ENCODE measurements around the gene BRAT1.

The BRAT1 gene

DNA sequence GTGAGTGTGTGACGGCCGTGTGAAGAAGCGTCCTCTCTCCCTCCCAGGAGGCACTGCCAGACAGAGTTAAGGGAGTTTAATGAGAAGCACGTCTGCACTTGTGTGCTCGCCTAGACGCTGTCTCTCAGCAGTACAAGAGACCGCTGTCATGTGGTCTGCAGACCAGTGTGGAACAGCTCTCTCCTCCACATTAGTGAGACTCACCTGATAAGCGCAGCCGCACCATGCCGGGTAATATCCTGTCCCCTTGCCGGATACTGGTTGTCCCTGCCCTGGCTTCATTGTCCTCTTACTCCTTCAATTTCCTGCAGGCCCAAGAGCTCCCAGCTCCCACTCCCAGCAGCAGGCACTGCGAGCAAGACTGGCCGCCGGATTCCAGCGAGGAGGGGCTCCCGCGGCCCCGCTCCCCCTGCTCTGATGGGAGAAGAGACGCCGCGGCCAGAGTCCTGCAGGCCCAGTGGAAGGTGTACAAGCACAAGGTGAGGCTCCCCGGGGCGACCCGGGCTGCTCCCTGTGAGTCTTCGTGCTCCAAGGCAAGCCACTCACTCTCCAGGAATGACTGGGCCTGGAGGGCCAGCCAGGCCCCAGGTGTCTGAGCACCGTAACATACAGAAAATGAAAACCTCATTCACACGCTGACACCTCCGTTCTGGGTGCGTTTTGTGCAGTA lies 43.0 kb upstream of the BRAT1 start:
- DNase-seq (ENCODE audit: low read depth), result no peak
- TF ChIP-seq, protein P1, sequence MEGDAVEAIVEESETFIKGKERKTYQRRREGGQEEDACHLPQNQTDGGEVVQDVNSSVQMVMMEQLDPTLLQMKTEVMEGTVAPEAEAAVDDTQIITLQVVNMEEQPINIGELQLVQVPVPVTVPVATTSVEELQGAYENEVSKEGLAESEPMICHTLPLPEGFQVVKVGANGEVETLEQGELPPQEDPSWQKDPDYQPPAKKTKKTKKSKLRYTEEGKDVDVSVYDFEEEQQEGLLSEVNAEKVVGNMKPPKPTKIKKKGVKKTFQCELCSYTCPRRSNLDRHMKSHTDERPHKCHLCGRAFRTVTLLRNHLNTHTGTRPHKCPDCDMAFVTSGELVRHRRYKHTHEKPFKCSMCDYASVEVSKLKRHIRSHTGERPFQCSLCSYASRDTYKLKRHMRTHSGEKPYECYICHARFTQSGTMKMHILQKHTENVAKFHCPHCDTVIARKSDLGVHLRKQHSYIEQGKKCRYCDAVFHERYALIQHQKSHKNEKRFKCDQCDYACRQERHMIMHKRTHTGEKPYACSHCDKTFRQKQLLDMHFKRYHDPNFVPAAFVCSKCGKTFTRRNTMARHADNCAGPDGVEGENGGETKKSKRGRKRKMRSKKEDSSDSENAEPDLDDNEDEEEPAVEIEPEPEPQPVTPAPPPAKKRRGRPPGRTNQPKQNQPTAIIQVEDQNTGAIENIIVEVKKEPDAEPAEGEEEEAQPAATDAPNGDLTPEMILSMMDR (IDR thresholded peaks at IDR 0.05; ENCODE audit: low read depth, low read length, missing control alignments), result no peak
- H3K4me3 ChIP-seq (ENCODE audit: low read depth, low read length), result no peak overlapping the region

DNA sequence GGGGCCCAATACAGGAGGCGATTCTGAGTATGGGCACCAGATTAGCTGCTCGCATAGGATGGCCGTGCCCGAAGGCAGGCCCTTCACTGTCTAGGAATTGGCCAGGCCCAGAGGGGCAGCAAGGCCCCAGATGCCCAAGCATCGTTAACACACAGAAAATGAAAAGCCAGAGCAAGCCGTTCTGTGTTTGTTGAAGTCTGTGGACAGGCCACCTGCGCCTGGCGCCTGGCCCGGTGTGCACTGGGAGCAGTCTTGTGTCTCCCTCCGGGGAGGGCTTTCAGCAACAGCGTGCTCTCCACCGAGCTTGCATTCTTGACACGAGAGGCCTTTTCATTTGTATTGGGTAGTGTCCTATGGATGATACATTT lies 41.9 kb upstream of the BRAT1 start:
- TF ChIP-seq, protein P1 (IDR thresholded peaks at IDR 0.05; ENCODE audit: low read depth, low read length, missing control alignments), result no peak
- DNase-seq (ENCODE audit: low read depth), result no peak
- no peak overlapping the region for H3K4me3 ChIP-seq (ENCODE audit: low read depth, low read length)

DNA sequence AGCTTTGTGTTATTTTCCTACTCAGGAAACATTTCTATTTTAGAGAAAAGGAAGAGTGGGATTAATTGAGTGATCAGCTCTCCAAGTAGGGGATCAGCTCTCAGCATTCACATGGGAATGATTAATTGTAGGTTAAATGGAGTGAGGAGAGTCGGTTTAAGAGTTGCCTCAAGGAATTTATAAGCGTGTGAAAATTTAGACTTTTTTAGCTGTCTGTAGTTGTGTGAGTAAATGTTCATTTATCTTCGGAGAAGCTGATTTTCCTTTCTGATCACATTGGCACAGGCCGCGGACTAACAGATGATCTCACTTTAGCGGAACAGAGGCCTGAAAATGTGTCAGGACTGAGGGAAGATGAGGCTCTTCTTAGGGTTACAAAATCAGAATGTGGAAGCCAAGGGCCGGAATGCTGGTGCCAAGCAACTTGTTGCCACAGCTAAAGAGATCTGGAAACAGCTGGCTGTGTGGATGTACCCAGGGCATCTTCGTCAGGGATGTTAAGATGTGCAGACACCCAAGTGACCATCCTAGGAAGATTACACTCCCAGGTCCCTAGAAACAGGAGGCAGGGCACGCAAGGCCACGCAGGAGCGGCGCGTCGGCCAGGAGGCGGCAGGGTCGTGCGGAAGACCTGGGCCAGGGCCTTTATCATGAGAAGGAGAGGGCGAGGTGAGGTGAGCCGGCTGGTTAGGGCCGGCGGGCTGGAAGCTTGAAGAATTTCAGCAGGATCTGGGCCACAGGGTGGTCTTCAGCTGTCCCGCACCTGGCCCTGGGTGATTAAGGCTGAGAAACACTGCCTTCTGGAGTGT lies 41.3 kb upstream of the BRAT1 start:
- H3K4me3 ChIP-seq (ENCODE audit: low read depth, low read length), result no peak overlapping the region
- TF ChIP-seq, protein P1 (IDR thresholded peaks at IDR 0.05; ENCODE audit: low read depth, low read length, missing control alignments), result no peak
- no peak for DNase-seq (ENCODE audit: low read depth)

DNA sequence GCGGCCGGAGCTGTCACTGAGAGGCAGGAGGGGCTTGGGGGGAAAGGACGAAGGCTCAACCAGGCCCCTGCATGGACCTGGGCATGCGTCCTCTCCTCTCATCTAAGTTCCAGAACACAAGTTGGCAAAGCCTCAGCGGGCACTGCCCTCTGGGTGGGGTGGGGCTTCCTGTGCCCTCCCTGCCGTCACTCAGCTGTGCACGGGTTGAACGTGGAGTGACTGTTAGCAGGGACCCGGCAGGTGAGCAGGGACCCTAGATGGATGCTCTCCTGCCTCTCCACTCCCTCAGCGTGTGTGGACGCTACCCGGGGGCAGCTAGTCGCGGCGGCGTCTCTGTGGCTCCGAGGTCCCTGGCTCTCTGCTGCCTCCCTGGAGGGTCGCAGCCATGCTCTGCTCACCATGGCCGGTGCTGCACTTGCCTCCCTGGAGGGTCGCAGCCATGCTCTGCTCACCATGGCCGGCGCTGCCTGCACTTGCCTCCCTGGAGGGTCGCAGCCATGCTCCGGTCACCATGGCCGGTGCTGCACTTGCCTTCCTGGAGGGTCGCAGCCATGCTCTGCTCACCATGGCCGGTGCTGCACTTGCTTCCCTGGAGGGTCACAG lies 40.0 kb upstream of the BRAT1 start:
- DNase-seq (ENCODE audit: low read depth), result no peak
- TF ChIP-seq, protein P1 (IDR thresholded peaks at IDR 0.05; ENCODE audit: low read depth, low read length, missing control alignments), result no peak
- no peak overlapping the region for H3K4me3 ChIP-seq (ENCODE audit: low read depth, low read length)

DNA sequence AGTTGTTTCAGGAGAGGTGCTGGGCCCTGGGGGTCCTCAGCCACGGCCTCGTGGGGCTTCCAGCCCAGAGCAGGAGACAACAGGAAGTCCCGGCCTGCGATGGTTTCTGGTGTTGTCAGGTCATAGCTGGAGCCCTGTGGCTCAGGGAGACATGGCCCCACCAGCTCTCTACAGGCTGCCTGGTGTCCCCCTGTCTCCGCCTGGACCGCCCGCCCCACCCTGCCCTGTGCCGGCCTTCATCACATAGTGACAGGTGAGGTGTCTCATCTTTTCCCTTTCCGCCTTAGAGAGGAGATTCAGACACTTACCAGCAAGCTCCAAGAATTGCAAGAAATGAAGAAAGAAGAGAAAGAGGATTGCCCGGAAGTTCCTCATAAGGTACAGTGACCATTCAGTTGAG lies 39.3 kb upstream of the BRAT1 start:
- H3K4me3 ChIP-seq (ENCODE audit: low read depth, low read length), result no peak overlapping the region
- DNase-seq (ENCODE audit: low read depth), result no peak
- TF ChIP-seq, protein P1 (IDR thresholded peaks at IDR 0.05; ENCODE audit: low read depth, low read length, missing control alignments), result no peak

DNA sequence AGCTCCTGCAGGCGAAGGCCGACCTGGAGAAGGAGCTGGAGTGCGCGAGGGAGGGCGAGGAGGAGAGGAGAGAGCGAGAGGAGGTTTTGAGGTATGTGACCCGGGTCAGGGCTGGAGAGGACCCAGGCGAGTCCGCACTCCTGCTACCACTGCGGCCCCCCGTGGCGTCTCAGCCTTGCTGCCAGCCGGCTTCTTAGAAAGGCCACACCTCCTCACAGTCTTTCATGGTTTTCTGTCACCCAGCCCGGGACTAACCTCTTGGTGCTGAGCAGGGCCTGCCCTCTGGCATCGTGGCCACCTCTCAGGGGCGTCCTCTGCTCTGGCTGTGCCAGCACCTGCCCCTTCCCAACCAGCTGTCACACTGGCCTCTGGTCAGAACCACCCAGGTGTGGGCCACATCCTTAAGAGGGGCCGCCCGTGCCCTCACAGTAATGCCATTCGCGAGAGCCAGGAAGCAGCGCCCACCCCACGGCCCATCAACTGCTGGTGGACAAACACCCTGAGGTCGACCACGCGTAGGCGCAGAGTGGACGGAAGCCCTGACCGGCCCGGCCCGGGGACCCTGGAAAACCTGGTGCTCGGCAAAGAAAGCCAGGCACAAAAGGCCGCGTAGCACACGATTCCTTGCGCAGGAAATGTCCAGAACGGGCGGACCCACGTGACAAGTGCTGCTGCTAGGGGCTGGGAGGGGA lies 37.9 kb upstream of the BRAT1 start:
- no peak overlapping the region for H3K4me3 ChIP-seq (ENCODE audit: low read depth, low read length)
- DNase-seq (ENCODE audit: low read depth), result no peak
- TF ChIP-seq, protein P1 (IDR thresholded peaks at IDR 0.05; ENCODE audit: low read depth, low read length, missing control alignments), result no peak

Data from GM12864 (cell line).